ENCODE results near the gene HAP1.
A peak's percentile ranks its signal among the peaks of the same experiment; 100 is the strongest.
"Not testable (repeated sequence)": the region's sequence is repeated elsewhere in the genome, so short reads cannot be mapped to it uniquely, and the experiment has no call there.

The HAP1 gene

GRCh38 chr17:41690497-41690896 is 43.9 kb downstream of the HAP1 start:
- ChIA-PET CTCF (interaction anchor here (0.7 kb wide), 1 partner anchor 106 kb away, joined by 4 read pairs; no protein-coding TSS in a partner anchor), POLR2A (ENCODE audit: low non-redundant PET) (no interaction called here)
- no peak for TF ChIP-seq CTCF (conservative IDR thresholded peaks at IDR 0.05; ENCODE audit: low read depth)
- no peak overlapping the region; the same call in 1 of the 2 replicates for H3K27ac ChIP-seq
- DNase-seq (ENCODE audit: low spot score), result no peak

GRCh38 chr17:41689497-41690299 is 44.7 kb downstream of the HAP1 start:
- no peak for DNase-seq (ENCODE audit: low spot score)
- peak overlapping the region; percentile 99 for H3K27ac ChIP-seq

GRCh38 chr17:41688641-41689496 is 45.6 kb downstream of the HAP1 start, which contains the start of gene EIF1:
EIF1 (plus strand) TSS chr17:41688885; CDS start chr17:41689039, 154 bp downstream.
- POLR2A ChIA-PET (ENCODE audit: low non-redundant PET), result interaction anchor here (0.6 to 2.3 kb wide), 12 partner anchors 9 to 1960 kb away, joined by 3 to 24 read pairs (median 3); no protein-coding TSS in a partner anchor
- peak; percentile 97 for DNase-seq (ENCODE audit: low spot score)
- peak within 1 kb of the TSS; percentile 99 for H3K27ac ChIP-seq
- TF ChIP-seq CTCF (conservative IDR thresholded peaks at IDR 0.05; ENCODE audit: low read depth), result no peak
- CTCF ChIA-PET, result interaction anchor here (0.6 to 1.5 kb wide), 6 partner anchors 10 to 407 kb away, joined by 3 to 10 read pairs (median 3); partner anchors contain the start of gene KRT15

More at GRCh38 chr17:41689497-41690299, 44.7 kb downstream of the HAP1 start:
- ChIA-PET POLR2A (ENCODE audit: low non-redundant PET) (interaction anchor here (0.6 to 2.3 kb wide), 6 partner anchors 11 to 1959 kb away, joined by 3 to 24 read pairs (median 6); no protein-coding TSS in a partner anchor), CTCF (interaction anchor here (0.7 kb wide), 2 partner anchors 107 to 340 kb away, joined by 3 to 4 read pairs; no protein-coding TSS in a partner anchor)
- TF ChIP-seq CTCF (conservative IDR thresholded peaks at IDR 0.05; ENCODE audit: low read depth), result peak; percentile 59

- CTCF ChIA-PET, result interaction anchor here (0.6 to 1.5 kb wide), 5 partner anchors 9 to 407 kb away, joined by 3 to 10 read pairs (median 3); partner anchors contain the start of gene KRT15
- POLR2A ChIA-PET (ENCODE audit: low non-redundant PET), result interaction anchor here (0.6 to 2.3 kb wide), 8 partner anchors 8 to 113 kb away, joined by 3 to 24 read pairs (median 3); no protein-coding TSS in a partner anchor
- H3K27ac ChIP-seq, result peak overlapping the region; percentile 99
- TF ChIP-seq CTCF (conservative IDR thresholded peaks at IDR 0.05; ENCODE audit: low read depth), result peak; percentile 49
- peak; percentile 37 for DNase-seq (ENCODE audit: low spot score)
Observed at GRCh38 chr17:41687828-41688640, 46.4 kb downstream of the HAP1 start.

- no peak for TF ChIP-seq CTCF (conservative IDR thresholded peaks at IDR 0.05; ENCODE audit: low read depth)
- no peak for DNase-seq (ENCODE audit: low spot score)
- H3K27ac ChIP-seq, result no peak overlapping the region
- ChIA-PET POLR2A (ENCODE audit: low non-redundant PET) (no interaction called here), CTCF (interaction anchor here (0.7 kb wide), 1 partner anchor 806 kb away, joined by 3 read pairs; no protein-coding TSS in a partner anchor)
Observed at GRCh38 chr17:41686281-41686680, 48.2 kb downstream of the HAP1 start.

GRCh38 chr17:41685753-41686152 is 48.7 kb downstream of the HAP1 start:
- CTCF ChIA-PET, result interaction anchor here (0.7 kb wide), 1 partner anchor 805 kb away, joined by 3 read pairs; no protein-coding TSS in a partner anchor
- H3K27ac ChIP-seq; DNase-seq (ENCODE audit: low spot score); POLR2A ChIA-PET (ENCODE audit: low non-redundant PET): not testable (repeated sequence)

All from RWPE1 (cell line).